NCI-H2196 (cell line): ENCODE data around the gene BGLAP.
"Not testable (repeated sequence)": the region's sequence is repeated elsewhere in the genome, so short reads cannot be mapped to it uniquely, and the experiment has no call there.

ENCODE experiments used
- DNase-seq: peaks from one replicate; lab custom pipeline; 2025; ENCODE audit not compliant: unreplicated experiment; lab: John Stamatoyannopoulos, UW

The BGLAP gene

DNA sequence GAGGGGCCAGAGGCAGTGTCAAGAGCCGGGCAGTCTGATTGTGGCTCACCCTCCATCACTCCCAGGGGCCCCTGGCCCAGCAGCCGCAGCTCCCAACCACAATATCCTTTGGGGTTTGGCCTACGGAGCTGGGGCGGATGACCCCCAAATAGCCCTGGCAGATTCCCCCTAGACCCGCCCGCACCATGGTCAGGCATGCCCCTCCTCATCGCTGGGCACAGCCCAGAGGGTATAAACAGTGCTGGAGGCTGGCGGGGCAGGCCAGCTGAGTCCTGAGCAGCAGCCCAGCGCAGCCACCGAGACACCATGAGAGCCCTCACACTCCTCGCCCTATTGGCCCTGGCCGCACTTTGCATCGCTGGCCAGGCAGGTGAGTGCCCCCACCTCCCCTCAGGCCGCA lies at the start of gene BGLAP:
Gene BGLAP (plus strand): TSS at position 259 of the 400 bp plus-strand sequence. CDS start 48 bp downstream, at position 307.
- no peak for DNase-seq

- no peak for DNase-seq
Observed at GRCh38 chr1:156193208-156193487, 48.8 kb upstream of the BGLAP start.

- peak; percentile 98 for DNase-seq
Observed at GRCh38 chr1:156193488-156194299, 48.3 kb upstream of the BGLAP start, which contains the start of gene SLC25A44. Gene SLC25A44, plus strand, starts transcription at chr1:156194104. Its CDS starts 5,744 bp downstream, at chr1:156199848.

- DNase-seq, result no peak
Observed at GRCh38 chr1:156194300-156194652, 47.7 kb upstream of the BGLAP start.

- DNase-seq, result no peak
Observed at GRCh38 chr1:156195853-156196252, 46.1 kb upstream of the BGLAP start.

DNA sequence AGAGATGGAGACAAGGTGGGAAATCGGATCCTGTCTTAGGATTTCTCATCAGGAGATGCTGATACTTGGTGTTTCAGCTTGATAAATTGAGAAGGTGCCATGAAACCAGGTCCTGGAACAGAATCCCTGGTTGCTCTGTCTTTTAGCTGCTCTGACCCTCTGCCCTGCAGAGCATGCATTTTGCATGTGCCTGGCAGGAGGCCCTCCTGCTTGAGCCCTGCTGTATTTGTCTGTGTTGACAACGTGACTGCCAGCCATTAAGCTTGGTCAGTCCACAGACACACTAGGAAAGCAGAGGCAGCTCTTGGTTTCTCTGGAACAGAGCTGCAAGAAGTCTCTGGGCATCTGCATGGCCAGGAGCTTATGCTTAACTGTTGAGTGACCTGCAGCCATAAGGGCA lies 45.5 kb upstream of the BGLAP start:
- DNase-seq, result no peak

GRCh38 chr1:156198831-156199349 lies 43.1 kb upstream of the BGLAP start:
- no peak for DNase-seq

DNA sequence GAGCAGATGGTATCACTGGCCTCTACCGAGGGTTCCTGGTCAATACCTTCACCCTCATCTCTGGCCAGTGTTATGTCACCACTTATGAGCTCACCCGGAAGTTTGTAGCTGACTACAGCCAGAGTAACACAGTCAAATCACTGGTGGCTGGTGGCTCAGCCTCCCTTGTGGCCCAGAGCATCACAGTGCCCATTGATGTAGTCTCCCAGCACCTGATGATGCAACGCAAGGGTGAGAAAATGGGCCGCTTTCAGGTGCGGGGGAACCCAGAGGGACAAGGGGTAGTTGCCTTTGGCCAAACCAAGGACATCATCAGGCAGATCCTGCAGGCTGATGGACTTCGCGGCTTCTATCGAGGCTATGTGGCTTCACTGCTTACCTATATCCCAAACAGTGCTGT lies 41.9 kb upstream of the BGLAP start:
- no peak for DNase-seq

GRCh38 chr1:156203331-156203730 lies 38.7 kb upstream of the BGLAP start:
- no peak for DNase-seq

DNA sequence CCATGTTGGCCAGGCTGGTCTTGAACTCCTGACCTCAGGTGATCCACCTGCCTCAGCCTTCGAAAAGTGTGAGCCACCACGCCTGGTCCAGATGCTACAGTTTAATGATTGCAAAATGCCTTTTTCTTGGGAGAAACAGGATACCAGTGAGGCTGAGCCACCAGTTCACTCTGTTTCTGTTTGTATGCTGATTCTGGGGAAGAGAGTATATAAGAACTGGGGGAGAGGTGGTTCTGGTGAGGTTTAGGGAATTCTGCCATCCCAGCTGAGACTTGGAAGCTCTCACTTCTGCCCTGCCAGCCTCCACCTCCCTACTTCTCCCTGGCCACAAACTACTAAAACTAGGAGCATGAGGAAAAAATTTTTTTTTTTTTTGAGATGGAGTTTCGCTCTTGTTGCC lies 37.3 kb upstream of the BGLAP start:
- no peak for DNase-seq

- no peak for DNase-seq
Observed at GRCh38 chr1:156211243-156211642, 30.7 kb upstream of the BGLAP start.

DNA sequence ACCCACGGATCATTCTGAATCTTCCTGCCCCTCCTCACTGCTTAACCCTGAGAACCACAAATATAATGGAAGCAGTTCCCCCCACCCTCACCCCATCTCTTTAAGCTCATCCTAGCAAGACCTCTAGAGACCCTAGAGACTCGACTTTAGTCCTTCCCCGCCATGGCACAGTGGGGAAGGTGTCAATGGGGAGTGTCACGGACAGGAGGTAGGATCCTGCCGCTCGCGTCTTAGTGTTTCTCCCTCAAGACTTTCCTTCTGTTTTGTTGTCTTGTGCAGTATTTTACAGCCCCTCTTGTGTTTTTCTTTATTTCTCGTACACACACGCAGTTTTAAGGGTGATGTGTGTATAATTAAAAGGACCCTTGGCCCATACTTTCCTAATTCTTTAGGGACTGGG lies 29.9 kb upstream of the BGLAP start:
- no peak for DNase-seq

DNA sequence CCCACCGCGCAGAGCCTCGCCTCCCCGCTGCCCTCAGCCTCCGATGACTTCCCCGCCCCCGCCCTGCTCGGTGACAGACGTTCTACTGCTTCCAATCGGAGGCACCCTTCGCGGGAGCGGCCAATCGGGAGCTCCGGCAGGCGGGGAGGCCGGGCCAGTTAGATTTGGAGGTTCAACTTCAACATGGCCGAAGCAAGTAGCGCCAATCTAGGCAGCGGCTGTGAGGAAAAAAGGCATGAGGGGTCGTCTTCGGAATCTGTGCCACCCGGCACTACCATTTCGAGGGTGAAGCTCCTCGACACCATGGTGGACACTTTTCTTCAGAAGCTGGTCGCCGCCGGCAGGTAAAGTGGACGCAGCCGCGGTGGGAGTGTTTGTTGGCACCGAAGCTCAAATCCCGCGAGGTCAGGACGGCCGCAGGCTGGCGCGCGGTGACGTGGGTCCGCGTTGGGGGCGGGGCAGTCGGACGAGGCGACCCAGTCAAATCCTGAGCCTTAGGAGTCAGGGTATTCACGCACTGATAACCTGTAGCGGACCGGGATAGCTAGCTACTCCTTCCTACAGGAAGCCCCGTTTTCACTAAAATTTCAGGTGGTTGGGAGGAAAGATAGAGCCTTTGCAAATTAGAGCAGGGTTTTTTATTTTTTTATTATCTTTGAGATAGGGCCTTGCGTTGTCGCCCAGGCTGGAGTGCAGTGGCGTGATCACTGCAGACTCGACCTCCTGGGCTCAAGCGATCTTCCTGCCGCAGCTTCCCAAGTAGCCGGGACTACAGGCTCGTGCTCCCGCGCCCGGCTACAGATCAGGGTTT lies 28.9 kb upstream of the BGLAP start, which contains the start of gene PMF1:
Gene PMF1 (plus strand): TSS at position 175 of the 811 bp plus-strand sequence. CDS start 9 bp downstream, at position 184.
- DNase-seq, result peak; percentile 96

DNA sequence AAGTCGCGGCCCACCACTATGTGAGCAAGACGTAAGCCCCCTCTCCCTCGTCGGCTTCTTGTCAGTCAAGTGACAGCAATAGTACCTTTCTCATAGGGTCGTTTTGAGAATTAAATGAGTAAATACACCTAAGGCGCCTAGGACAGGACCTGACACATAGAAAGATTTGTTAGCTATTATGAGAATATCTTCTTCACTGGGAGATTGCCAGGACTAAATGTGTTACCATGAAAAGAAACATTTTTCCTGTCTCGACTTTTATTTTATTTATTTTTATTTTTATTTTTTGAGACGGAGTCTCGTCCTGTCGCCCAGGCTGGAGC lies 28.4 kb upstream of the BGLAP start:
- no peak for DNase-seq

DNA sequence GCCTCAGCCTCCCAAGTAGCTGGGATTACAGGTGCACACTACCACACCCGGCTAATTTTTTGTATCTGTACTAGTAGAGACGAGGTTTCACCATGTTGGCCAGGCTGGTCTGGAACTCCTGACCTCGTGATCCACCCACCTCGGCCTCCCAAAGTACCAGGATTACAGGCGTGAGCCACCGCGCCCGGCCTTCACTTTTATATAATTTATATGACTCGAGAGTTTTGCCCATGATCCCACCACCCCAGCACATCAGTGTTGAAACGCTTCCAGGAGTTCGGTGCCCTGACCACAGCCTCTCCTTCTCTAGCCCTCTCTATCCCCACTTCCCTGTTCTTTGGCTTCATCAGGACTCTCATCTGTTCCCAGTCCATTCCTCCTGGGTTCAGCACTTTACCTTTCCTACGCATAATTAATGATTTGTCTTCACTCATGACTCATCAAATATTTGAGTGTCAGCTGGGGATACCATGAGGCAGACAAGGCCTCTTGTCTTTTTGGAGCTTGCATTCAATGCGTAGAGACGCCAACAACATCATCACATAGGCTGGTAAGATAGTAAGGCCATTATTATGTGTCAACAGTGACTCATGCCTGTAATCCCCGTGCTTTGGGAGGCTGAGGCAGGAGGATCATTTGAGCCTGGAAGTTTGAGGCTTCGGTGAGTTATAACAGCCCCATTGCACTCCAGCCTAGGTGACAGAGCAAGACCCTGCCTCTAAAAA lies 27.8 kb upstream of the BGLAP start:
- peak; percentile 21 for DNase-seq

DNA sequence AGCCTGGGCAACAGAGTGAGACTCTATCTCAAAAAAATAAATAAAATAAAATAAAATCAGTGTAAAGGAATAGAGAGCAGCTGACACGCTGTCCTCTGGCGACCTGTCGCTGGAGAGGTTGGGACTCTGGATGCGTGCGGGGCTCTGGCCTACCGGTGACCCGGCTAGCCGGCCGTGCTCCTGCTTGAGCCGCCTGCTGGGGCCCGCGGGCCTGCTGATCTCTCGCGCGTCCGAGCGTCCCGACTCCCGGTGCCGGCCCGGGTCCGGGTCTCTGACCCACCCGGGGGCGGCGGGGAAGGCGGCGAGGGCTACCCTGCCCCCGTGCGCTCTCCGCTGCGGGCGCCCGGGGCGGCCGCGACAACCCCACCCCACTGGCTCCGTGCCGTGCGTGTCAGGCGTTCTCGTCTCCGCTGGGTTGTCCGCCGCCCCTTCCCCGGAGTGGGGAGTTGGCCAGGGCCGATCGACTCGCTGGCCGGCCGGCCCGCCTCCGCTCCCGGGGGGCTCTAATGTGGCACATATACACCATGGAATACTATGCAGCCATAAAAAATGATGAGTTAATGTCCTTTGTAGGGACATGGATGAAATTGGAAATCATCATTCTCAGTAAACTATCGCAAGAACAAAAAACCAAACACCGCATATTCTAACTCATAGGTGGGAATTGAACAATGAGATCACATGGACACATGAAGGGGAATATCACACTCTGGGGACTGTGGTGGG lies 25.5 kb upstream of the BGLAP start:
- not testable (repeated sequence) for DNase-seq

DNA sequence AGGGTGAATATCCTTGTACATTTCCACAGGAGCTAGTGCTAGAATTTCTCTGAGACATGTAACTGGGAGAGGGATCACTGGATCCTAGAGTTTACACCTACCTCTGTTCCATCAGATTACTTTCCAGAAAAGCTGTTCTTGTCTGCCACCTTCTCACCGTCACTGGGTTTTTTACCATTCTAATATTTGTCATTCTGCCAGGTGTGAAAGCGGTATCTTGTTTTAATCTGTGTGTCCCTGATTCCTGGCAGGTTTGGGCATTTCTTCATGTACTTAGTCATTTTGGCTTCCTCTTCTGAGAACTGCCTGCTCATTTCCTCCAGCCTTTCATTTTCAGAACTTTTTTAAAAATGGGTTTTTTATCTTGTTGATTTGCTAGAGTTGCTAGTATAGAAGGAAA lies 24.1 kb upstream of the BGLAP start:
- peak; percentile 23 for DNase-seq

- no peak for DNase-seq
Observed at GRCh38 chr1:156220226-156220625, 21.8 kb upstream of the BGLAP start.

DNA sequence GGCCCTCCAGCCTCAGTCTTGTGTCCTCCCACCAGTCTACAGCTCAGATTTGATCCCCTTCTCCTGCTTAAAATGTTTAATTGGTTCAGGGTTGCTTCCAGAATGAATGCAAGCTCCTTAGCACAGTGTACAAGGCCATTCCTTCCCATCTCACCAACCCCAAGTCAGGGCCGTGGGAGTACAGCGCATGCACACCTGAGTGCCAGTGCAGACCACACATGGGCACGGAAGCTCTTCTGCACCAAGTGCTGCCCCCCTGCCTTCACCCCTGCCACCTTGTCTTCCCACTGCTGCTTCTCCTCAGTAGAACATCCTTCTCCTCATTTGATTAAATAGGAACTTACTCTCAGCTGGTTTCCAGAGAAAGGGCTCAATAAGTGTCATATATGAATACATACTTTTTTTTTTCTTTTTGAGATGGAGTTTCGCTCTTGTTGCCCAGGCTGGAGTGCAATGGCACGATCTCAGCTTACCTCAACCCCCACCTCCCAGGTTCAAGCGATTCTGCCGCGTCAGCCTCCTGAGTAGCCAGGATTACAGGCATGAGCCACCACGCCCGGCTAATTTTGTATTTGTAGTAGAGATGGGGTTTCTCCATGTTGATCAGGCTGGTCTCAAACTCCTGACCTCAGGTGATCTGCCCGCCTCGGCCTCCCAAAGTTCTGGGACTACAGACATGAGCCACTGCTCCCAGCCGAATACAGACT lies 19.8 kb upstream of the BGLAP start:
- no peak for DNase-seq

- no peak for DNase-seq
Observed at GRCh38 chr1:156225677-156226014, 16.3 kb upstream of the BGLAP start.
